ENCODE measurements around the gene LAMTOR1.

DNA sequence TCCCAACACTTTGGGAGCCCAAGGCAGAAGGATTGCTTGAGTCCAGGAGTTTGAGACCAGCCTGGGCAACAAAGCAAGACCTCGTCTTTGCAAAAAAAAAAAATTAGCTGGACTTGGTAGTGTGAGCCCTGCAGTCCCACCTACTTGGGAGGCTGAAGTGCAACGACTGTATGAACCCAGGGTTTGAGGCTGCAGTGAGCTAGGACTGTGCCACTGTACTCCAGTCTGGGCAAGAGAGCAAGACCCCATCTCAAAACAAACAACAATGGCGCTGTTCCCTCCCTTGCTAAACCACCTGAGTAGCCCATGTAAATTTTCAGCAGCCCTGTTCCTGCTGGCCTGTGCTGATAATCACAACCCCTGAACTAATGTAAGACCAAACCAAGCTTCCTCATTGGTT is 3.1 kb downstream of the LAMTOR1 start:
- TF ChIP-seq, protein P1, sequence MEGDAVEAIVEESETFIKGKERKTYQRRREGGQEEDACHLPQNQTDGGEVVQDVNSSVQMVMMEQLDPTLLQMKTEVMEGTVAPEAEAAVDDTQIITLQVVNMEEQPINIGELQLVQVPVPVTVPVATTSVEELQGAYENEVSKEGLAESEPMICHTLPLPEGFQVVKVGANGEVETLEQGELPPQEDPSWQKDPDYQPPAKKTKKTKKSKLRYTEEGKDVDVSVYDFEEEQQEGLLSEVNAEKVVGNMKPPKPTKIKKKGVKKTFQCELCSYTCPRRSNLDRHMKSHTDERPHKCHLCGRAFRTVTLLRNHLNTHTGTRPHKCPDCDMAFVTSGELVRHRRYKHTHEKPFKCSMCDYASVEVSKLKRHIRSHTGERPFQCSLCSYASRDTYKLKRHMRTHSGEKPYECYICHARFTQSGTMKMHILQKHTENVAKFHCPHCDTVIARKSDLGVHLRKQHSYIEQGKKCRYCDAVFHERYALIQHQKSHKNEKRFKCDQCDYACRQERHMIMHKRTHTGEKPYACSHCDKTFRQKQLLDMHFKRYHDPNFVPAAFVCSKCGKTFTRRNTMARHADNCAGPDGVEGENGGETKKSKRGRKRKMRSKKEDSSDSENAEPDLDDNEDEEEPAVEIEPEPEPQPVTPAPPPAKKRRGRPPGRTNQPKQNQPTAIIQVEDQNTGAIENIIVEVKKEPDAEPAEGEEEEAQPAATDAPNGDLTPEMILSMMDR (IDR thresholded peaks at IDR 0.05; ENCODE audit: borderline replicate concordance, extremely low read depth, low read length, poor library complexity, severe bottlenecking): no peak
- TF ChIP-seq EZH2 (IDR thresholded peaks at IDR 0.05; ENCODE audit: borderline replicate concordance, low read depth, low read length, severe bottlenecking): no peak
